Calu3 (cell line): ENCODE data around the gene PRPF40A. TPM values are rescaled to one million over a fixed set of nuclear protein-coding genes. Genes with fewer than 3 reads are reported as not detected.

ENCODE experiments used
- BruUV-seq: library from RNA; stranded (reverse); fragments of 400-500 nt; replicated peaks from 2 replicates; lab custom pipeline; 2021; lab: Mats Ljungman, UMichigan
- CTCF ChIA-PET: fragments of 300-600 bp; sonication (Branson Sonifier 250); formaldehyde crosslinking; loops from one replicate; lab custom pipeline; 2022; ENCODE audit warnings: antibody characterized with exemption; lab: Charles Lee
- DNase-seq: peaks from one replicate; pipeline ENCODE4 v3.0.0; 2022
- H3K27ac Mint-ChIP-seq: one replicate; pipeline ENCODE4 v1.8.0; 2022; ENCODE audit warnings: mixed read lengths; ENCODE audit not compliant: unreplicated experiment
- H3K27me3 Mint-ChIP-seq: one replicate; pipeline ENCODE4 v1.8.0; 2022; ENCODE audit warnings: mixed read lengths; ENCODE audit not compliant: unreplicated experiment
- H3K36me3 Mint-ChIP-seq: one replicate; pipeline ENCODE4 v1.8.0; 2022; ENCODE audit warnings: mild to moderate bottlenecking, moderate library complexity, mixed read lengths; ENCODE audit not compliant: insufficient read depth, unreplicated experiment
- H3K4me1 Mint-ChIP-seq: one replicate; pipeline ENCODE4 v1.8.0; 2022; ENCODE audit warnings: mild to moderate bottlenecking, low read depth, mixed read lengths; ENCODE audit not compliant: unreplicated experiment
- H3K4me3 Mint-ChIP-seq: one replicate; pipeline ENCODE4 v1.8.0; 2022; ENCODE audit warnings: mild to moderate bottlenecking, low read depth, moderate library complexity, mixed read lengths; ENCODE audit not compliant: unreplicated experiment
- H3K9me3 Mint-ChIP-seq: one replicate; pipeline ENCODE4 v1.8.0; 2022; ENCODE audit warnings: low read depth, mixed read lengths; ENCODE audit not compliant: unreplicated experiment
- CTCF ChIP-seq: fragments of 200-600 bp; IDR thresholded peaks from one replicate; pipeline ENCODE4 v1.8.0; 2022; ENCODE audit warnings: antibody characterized with exemption; ENCODE audit not compliant: unreplicated experiment
- intact Hi-C: fragments of 100-400 bp; cut with micrococcal nuclease; formaldehyde crosslinking; loops from one replicate; pipeline ENCODE4 v1.10.0; 2022; ENCODE audit not compliant: unreplicated experiment
- total RNA-seq: library from RNA; stranded (reverse); gene quantifications from 2 replicates; pipeline ENCODE4 v1.2.3, GENCODE V29; 2022

The PRPF40A gene
- total RNA-seq, 1 experiment from 2014 or later, result 118 TPM

GRCh38 chr2:152622219-152622618 lies 95.0 kb downstream of the PRPF40A start:
- TF ChIP-seq CTCF, result no peak
- H3K36me3 Mint-ChIP-seq, result peaks cover 12% of the 10 kb centered on the region
- H3K9me3 Mint-ChIP-seq, result no peaks in the 10 kb centered on the region
- CTCF ChIA-PET, result no interaction called here
- no peaks in the 10 kb centered on the region for H3K4me1 Mint-ChIP-seq
- no peak overlapping the region for H3K27ac Mint-ChIP-seq
- no TSS peak for BruUV-seq
- H3K27me3 Mint-ChIP-seq, result no peaks in the 10 kb centered on the region
- no peak overlapping the region for H3K4me3 Mint-ChIP-seq
- no peak for DNase-seq
- intact Hi-C loops, result loop anchor here (10.0 kb wide), 1 partner anchor 117 kb away; no protein-coding TSS in a partner anchor

- intact Hi-C loops, result loop anchor here (10.0 kb wide), 1 partner anchor 116 kb away; no protein-coding TSS in a partner anchor
Measured at GRCh38 chr2:152620985-152621384, 96.3 kb downstream of the PRPF40A start.

GRCh38 chr2:152620208-152620607 lies 97.1 kb downstream of the PRPF40A start:
- no TSS peak for BruUV-seq
- Mint-ChIP-seq H3K27ac (no peak overlapping the region), H3K4me3 (no peak overlapping the region), H3K9me3 (no peaks in the 10 kb centered on the region), H3K27me3 (no peaks in the 10 kb centered on the region), H3K4me1 (peaks cover 9% of the 10 kb centered on the region), H3K36me3 (peaks cover 12% of the 10 kb centered on the region)
- no peak for DNase-seq
- no peak for TF ChIP-seq CTCF
- intact Hi-C loops, result loop anchor here (10.0 kb wide), 1 partner anchor 115 kb away; no protein-coding TSS in a partner anchor
- CTCF ChIA-PET, result no interaction called here

More at GRCh38 chr2:152620985-152621384, 96.3 kb downstream of the PRPF40A start:
- Mint-ChIP-seq H3K27me3 (no peaks in the 10 kb centered on the region), H3K9me3 (no peaks in the 10 kb centered on the region), H3K36me3 (peaks cover 12% of the 10 kb centered on the region), H3K4me3 (no peak overlapping the region), H3K4me1 (peaks cover 1% of the 10 kb centered on the region), H3K27ac (no peak overlapping the region)
- no peak for TF ChIP-seq CTCF
- BruUV-seq, result no TSS peak
- CTCF ChIA-PET, result no interaction called here
- DNase-seq, result no peak

- no peak overlapping the region for H3K4me3 Mint-ChIP-seq
- H3K9me3 Mint-ChIP-seq, result no peaks in the 10 kb centered on the region
- no peak overlapping the region for H3K27ac Mint-ChIP-seq
- peaks cover 12% of the 10 kb centered on the region for H3K36me3 Mint-ChIP-seq
- intact Hi-C loops, result no loop called here
- TF ChIP-seq CTCF, result no peak
- peaks cover 17% of the 10 kb centered on the region for H3K4me1 Mint-ChIP-seq
- no TSS peak for BruUV-seq
- no peak for DNase-seq
- no peaks in the 10 kb centered on the region for H3K27me3 Mint-ChIP-seq
- CTCF ChIA-PET, result no interaction called here
Measured at GRCh38 chr2:152618193-152618564, 99.1 kb downstream of the PRPF40A start.
